ENCODE measurements around the gene UBA3. TPM values are rescaled to one million over a fixed set of nuclear protein-coding genes. Genes with fewer than 3 reads are reported as not detected.

UBA3 gene
- total and polyA plus RNA-seq, 2 experiments from 2014 or later = 73.7 to 118 TPM

- H3K9me3 ChIP-seq (ENCODE audit: low read depth) = no peaks in the 10 kb centered on the region
- DNase-seq (ENCODE audit: low read depth in 1 of 2, low spot score in 1 of 2) = peak in 1 of 2 donors; percentile 49
- no peak overlapping the region for H3K27ac ChIP-seq
- H3K27me3 ChIP-seq = no peaks in the 10 kb centered on the region
- H3K36me3 ChIP-seq = peaks cover 11% of the 10 kb centered on the region
- H3K4me1 ChIP-seq (ENCODE audit: low read depth) = peaks cover 2% of the 10 kb centered on the region
- TF ChIP-seq CTCF (IDR thresholded peaks at IDR 0.05; ENCODE audit: low read depth, low read length) = no peak
- H3K4me3 ChIP-seq = peak overlapping the region; percentile 66
Observed at GRCh38 chr3:69012100-69012799, 67.9 kb downstream of the UBA3 start.

- Histone ChIP-seq H3K36me3 (peaks cover 19% of the 10 kb centered on the region), H3K4me1 (ENCODE audit: low read depth) (peaks cover 2% of the 10 kb centered on the region), H3K4me3 (no peak overlapping the region), H3K9me3 (ENCODE audit: low read depth) (no peaks in the 10 kb centered on the region), H3K27ac (no peak overlapping the region), H3K27me3 (no peaks in the 10 kb centered on the region)
- no peak for DNase-seq (ENCODE audit: low read depth in 1 of 2, low spot score in 1 of 2)
- TF ChIP-seq CTCF (IDR thresholded peaks at IDR 0.05; ENCODE audit: low read depth, low read length) = no peak
Observed at GRCh38 chr3:69011096-69011730, 69.0 kb downstream of the UBA3 start.

GRCh38 chr3:69009559-69010410 lies 70.4 kb downstream of the UBA3 start:
- Histone ChIP-seq H3K36me3 (peaks cover 19% of the 10 kb centered on the region), H3K27me3 (no peaks in the 10 kb centered on the region), H3K4me1 (ENCODE audit: low read depth) (peaks cover 2% of the 10 kb centered on the region), H3K9me3 (ENCODE audit: low read depth) (no peaks in the 10 kb centered on the region), H3K27ac (no peak overlapping the region), H3K4me3 (no peak overlapping the region)
- DNase-seq (ENCODE audit: low read depth in 1 of 2, low spot score in 1 of 2) = peak in 1 of 2 donors; percentile 92
- TF ChIP-seq CTCF (IDR thresholded peaks at IDR 0.05; ENCODE audit: low read depth, low read length) = no peak

- Histone ChIP-seq H3K27ac (no peak overlapping the region), H3K36me3 (peaks cover 22% of the 10 kb centered on the region), H3K4me3 (no peak overlapping the region), H3K9me3 (ENCODE audit: low read depth) (no peaks in the 10 kb centered on the region), H3K27me3 (no peaks in the 10 kb centered on the region), H3K4me1 (ENCODE audit: low read depth) (peaks cover 1% of the 10 kb centered on the region)
- no peak for DNase-seq (ENCODE audit: low read depth in 1 of 2, low spot score in 1 of 2)
- TF ChIP-seq CTCF (IDR thresholded peaks at IDR 0.05; ENCODE audit: low read depth, low read length) = no peak
Observed at GRCh38 chr3:69008980-69009379, 71.2 kb downstream of the UBA3 start.

- Histone ChIP-seq H3K9me3 (ENCODE audit: low read depth) (no peaks in the 10 kb centered on the region), H3K4me1 (ENCODE audit: low read depth) (no peaks in the 10 kb centered on the region), H3K4me3 (no peak overlapping the region), H3K27ac (no peak overlapping the region), H3K27me3 (no peaks in the 10 kb centered on the region), H3K36me3 (peaks cover 30% of the 10 kb centered on the region)
- DNase-seq (ENCODE audit: low read depth in 1 of 2, low spot score in 1 of 2) = no peak
- TF ChIP-seq CTCF (IDR thresholded peaks at IDR 0.05; ENCODE audit: low read depth, low read length) = no peak
Observed at GRCh38 chr3:69005791-69006482, 74.2 kb downstream of the UBA3 start.

Measured in cardiac muscle cell (in vitro differentiated cells and primary cell).